PC-3 (cell line): Measurements from ENCODE around the gene TMEM192.

Experiments used
- EZH2 ChIP-seq: fragments of 300-600 bp; sonication (generic); IDR thresholded peaks from one replicate; pipeline ENCODE4 v1.6.1; 2017; ENCODE audit warnings: antibody characterized with exemption, mild to moderate bottlenecking, low read length; ENCODE audit not compliant: unreplicated experiment
- EZH2phosphoT487 ChIP-seq: fragments of 300-600 bp; sonication (generic); IDR thresholded peaks from 2 replicates; pipeline ENCODE4 v1.6.1; 2018; ENCODE audit warnings: mild to moderate bottlenecking, antibody characterized with exemption, low read length, borderline replicate concordance
- TF ChIP-seq, protein P1 (sequence below): fragments of 300-600 bp; sonication (generic); conservative IDR thresholded peaks from 2 replicates; pipeline ENCODE4 v1.5.1; 2017; ENCODE audit warnings: antibody characterized with exemption, low read depth, mild to moderate bottlenecking, low read length

DNA sequence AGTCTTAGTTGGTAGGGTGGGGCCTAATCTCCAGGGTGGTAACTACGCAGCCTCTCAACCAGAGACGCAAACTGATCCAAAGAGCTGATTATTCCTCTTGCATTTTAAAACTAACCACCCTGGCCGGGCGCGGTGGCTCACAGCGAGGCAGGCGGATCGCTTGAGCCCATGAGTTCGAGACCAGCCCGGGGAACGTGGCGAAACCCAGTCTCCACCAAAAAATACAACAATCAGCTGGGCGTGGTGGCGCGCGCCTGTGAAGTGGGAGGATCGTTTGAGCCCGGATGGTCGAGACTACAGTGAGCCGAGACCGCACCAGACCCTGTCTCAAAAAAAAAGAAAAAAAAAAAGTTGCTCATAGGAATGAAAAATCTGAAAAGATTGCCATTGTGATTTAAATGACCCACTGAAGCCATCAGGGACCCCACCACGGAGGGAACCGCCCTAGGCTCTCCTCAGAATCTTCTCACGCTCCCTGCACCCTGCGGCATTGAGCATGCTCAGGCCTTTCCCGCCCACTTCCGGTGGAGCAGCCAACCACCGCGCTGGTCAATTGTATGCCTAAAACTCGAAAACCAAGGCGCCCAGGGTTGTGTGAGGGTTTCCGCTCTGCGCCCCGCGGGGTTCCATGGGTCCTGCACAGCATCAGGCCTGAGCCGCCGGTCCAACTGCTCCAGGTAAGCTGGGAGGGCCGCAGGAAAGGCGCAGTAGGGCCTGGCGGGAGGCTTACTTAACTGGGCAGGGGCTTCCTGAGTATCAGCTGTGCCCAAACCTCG lies 81.0 kb downstream of the TMEM192 start, which contains the start of gene TRIM60:
- TF ChIP-seq EZH2 = no peak
- TF ChIP-seq, protein P1, sequence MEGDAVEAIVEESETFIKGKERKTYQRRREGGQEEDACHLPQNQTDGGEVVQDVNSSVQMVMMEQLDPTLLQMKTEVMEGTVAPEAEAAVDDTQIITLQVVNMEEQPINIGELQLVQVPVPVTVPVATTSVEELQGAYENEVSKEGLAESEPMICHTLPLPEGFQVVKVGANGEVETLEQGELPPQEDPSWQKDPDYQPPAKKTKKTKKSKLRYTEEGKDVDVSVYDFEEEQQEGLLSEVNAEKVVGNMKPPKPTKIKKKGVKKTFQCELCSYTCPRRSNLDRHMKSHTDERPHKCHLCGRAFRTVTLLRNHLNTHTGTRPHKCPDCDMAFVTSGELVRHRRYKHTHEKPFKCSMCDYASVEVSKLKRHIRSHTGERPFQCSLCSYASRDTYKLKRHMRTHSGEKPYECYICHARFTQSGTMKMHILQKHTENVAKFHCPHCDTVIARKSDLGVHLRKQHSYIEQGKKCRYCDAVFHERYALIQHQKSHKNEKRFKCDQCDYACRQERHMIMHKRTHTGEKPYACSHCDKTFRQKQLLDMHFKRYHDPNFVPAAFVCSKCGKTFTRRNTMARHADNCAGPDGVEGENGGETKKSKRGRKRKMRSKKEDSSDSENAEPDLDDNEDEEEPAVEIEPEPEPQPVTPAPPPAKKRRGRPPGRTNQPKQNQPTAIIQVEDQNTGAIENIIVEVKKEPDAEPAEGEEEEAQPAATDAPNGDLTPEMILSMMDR = no peak
- no peak for TF ChIP-seq EZH2phosphoT487
